Lower lobe of right lung (tissue), 2 donors: Measurements from ENCODE around the gene SPATA21. TPM values are rescaled to one million over a fixed set of nuclear protein-coding genes. Genes with fewer than 3 reads are reported as not detected.
"Not testable (repeated sequence)": the region's sequence is repeated elsewhere in the genome, so short reads cannot be mapped to it uniquely, and the experiment has no call there.

Experiments
- ATAC-seq, 2 donors: fragments of 200-7000 bp; cut with Tn5 transposase; one replicate each; pipeline ENCODE4 v1.9.1; 2020 to 2022; ENCODE audit warnings: mild to moderate bottlenecking in 2 of 2, moderate library complexity in 2 of 2
- DNase-seq: peaks from one replicate; pipeline ENCODE4 v3.0.0-alpha.2; 2020
- H3K27ac ChIP-seq: fragments of 200-600 bp; one replicate; pipeline ENCODE4 v1.8.0; 2022
- H3K27me3 ChIP-seq: fragments of 200-600 bp; one replicate; pipeline ENCODE4 v1.8.0; 2022; ENCODE audit warnings: low read depth
- H3K36me3 ChIP-seq: fragments of 200-600 bp; one replicate; pipeline ENCODE4 v1.8.0; 2022; ENCODE audit warnings: mild to moderate bottlenecking
- H3K4me1 ChIP-seq: fragments of 200-600 bp; one replicate; pipeline ENCODE4 v1.8.0; 2022
- H3K4me3 ChIP-seq: fragments of 200-600 bp; one replicate; pipeline ENCODE4 v1.8.0; 2022; ENCODE audit warnings: mild to moderate bottlenecking
- H3K9me3 ChIP-seq: fragments of 200-600 bp; one replicate; pipeline ENCODE4 v1.8.0; 2022
- intact Hi-C: fragments of 100-400 bp; cut with DNase I; formaldehyde crosslinking; loops from one replicate; pipeline ENCODE4 v1.11.0; 2022
- total RNA-seq: library from RNA; stranded (reverse); fragmentation: NEBNext Ultra II Directional; extraction: Animal tissue kit (Norgen Biotek cat#: 25700); gene quantifications from one replicate; pipeline ENCODE4 v1.2.1, GENCODE V29; 2021
- TF ChIP-seq, protein P1 (sequence below): fragments of 200-600 bp; IDR thresholded peaks from one replicate; pipeline ENCODE4 v1.8.0; 2022; ENCODE audit warnings: antibody characterized with exemption, mild to moderate bottlenecking
- donor health status: DM: no; HTN: yes; CAD: no; lungs with severe emphysema.

The SPATA21 gene
- total RNA-seq, 1 donor from 2014 or later = not detected

DNA sequence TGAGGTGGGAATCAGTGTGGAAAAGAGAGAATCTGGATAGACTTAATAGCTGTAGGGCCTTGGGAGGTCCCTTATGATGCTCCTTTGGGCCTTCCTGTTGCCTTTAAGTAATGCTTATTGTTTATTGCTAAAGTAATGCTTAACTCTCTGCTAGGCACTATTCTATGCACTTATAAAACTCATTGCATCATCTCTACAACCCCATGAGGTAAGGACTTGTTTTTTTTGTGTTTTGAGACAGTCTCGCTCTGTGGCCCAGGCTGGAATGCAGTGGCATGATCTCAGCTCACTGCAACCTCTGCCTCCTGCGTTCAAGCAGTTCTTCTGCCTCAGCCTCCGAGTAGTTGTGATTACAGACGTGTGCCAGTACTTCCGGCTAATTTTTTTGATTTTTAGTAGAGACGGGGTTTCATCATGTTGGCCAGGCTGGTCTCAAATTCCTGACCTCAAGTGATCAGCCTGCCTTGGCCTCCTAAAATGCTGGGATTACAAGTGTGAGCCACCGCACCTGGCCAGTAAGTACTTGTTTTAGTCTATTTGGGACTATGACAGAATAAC is 25.6 kb upstream of the SPATA21 start:
- TF ChIP-seq, protein P1, sequence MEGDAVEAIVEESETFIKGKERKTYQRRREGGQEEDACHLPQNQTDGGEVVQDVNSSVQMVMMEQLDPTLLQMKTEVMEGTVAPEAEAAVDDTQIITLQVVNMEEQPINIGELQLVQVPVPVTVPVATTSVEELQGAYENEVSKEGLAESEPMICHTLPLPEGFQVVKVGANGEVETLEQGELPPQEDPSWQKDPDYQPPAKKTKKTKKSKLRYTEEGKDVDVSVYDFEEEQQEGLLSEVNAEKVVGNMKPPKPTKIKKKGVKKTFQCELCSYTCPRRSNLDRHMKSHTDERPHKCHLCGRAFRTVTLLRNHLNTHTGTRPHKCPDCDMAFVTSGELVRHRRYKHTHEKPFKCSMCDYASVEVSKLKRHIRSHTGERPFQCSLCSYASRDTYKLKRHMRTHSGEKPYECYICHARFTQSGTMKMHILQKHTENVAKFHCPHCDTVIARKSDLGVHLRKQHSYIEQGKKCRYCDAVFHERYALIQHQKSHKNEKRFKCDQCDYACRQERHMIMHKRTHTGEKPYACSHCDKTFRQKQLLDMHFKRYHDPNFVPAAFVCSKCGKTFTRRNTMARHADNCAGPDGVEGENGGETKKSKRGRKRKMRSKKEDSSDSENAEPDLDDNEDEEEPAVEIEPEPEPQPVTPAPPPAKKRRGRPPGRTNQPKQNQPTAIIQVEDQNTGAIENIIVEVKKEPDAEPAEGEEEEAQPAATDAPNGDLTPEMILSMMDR = no peak
- no peaks in the 10 kb centered on the region for H3K9me3 ChIP-seq
- peaks cover 63% of the 10 kb centered on the region for H3K36me3 ChIP-seq
- DNase-seq = no peak
- H3K27ac ChIP-seq = no peak overlapping the region
- no peaks in the 10 kb centered on the region for H3K27me3 ChIP-seq
- no peak overlapping the region for H3K4me3 ChIP-seq
- no peak for ATAC-seq
- H3K4me1 ChIP-seq = no peaks in the 10 kb centered on the region
- intact Hi-C loops = no loop called here

DNA sequence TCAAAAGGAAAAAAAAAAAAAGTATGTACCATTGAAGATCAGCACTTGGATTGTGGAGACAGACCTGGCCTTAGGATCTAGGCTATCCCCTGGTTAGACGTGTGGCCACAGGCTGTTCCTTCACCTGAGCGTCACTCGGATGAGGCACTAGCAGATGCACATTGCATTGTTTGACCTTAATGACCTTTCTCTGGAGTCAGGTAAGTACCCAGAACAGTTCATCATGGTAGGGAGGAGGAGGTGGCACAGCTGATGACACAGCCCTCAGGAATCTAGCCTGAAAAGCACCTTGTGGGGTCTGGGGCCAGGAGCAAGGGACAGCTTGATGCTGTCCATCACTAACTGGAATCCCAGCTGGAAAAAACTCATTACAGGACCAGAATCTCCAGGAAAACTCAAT is 24.5 kb upstream of the SPATA21 start:
- H3K9me3 ChIP-seq = no peaks in the 10 kb centered on the region
- H3K36me3 ChIP-seq = peaks cover 72% of the 10 kb centered on the region
- no peak for ATAC-seq

DNA sequence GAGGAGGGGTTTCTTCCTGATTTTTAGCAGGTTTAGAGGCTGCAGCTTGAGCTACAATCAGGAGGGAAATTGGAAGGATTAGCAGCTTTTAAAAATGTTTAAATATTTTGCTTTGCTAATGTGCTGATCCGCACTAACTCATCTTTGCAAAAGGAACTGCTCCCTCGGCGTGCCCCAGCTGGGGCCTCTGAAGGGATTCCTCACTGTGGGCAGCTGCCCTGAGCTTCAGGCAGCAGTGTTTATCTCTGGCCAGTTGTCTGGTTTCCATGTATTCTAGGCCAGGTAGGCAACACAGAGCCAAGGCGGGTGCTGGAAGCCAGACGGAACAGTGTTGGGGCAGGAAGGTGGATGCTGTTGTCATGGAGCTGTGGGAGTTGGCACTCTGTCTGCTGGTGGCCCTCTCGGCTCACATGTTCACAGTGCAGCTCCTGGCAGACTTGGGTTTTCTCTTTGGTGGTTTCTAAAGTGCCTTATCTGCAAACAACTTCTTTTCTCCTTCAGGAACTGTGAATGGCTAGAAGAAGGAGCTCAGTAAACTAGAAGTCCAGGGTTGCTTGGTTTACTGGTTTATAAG is 22.2 kb upstream of the SPATA21 start:
- no peak for DNase-seq
- ATAC-seq = peak in 1 of 2 donors; percentile 52
- TF ChIP-seq, protein P1 = no peak
- Histone ChIP-seq H3K27ac (no peak overlapping the region), H3K9me3 (no peaks in the 10 kb centered on the region), H3K27me3 (no peaks in the 10 kb centered on the region), H3K36me3 (peaks cover 88% of the 10 kb centered on the region), H3K4me1 (no peaks in the 10 kb centered on the region), H3K4me3 (no peak overlapping the region)
- intact Hi-C loops = no loop called here

More for the DNA sequence above, 24.5 kb upstream of the SPATA21 start:
- Histone ChIP-seq H3K4me1 (no peaks in the 10 kb centered on the region), H3K27me3 (no peaks in the 10 kb centered on the region), H3K27ac (no peak overlapping the region), H3K4me3 (no peak overlapping the region)
- DNase-seq = no peak
- intact Hi-C loops = no loop called here
- TF ChIP-seq, protein P1 = no peak

DNA sequence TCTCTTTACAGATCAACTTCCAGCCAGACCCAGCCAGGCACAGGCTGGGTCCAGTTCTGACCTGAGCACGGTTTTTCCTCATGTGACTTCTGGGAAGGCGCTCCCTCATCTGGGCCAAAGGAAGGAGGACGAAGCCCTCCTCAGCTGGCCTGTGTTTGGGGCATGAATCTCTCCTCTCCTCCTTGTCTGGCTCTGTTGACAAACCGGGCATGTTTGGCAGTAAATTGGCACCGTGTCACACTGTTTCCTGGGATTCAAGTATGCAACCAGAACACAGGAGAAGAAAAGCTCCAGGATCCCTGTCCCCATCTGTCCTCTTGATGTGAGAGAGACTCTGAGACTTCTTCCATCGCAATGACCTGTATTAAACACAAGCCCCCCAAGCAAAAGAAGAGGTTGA is 21.6 kb upstream of the SPATA21 start:
- DNase-seq = no peak
- Histone ChIP-seq H3K4me3 (no peak overlapping the region), H3K4me1 (no peaks in the 10 kb centered on the region), H3K27me3 (no peaks in the 10 kb centered on the region), H3K9me3 (no peaks in the 10 kb centered on the region), H3K36me3 (peaks cover 94% of the 10 kb centered on the region), H3K27ac (no peak overlapping the region)
- ATAC-seq = no peak
- intact Hi-C loops = no loop called here
- TF ChIP-seq, protein P1 = no peak

DNA sequence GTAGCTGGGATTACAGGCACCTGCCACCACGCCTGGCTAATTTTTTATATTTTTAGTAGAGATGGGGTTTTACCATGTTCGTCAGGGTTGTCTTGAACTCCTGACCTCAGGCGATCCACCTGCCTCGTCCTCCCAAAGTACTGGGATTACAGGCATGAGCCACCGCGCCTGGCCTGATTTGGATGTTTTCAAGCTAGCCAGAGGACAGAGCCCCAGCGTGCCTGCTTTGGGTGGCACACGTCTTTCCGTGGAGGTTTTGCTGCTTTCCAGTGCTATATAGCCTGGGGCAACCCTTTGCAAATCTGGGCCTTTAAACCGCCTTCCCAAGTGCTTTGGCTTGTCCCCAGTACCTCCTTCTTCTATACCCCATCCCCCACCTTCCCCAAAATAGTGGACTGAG is 18.9 kb upstream of the SPATA21 start:
- H3K27ac ChIP-seq, H3K27me3 ChIP-seq, ATAC-seq, H3K4me3 ChIP-seq, DNase-seq, intact Hi-C loops, H3K9me3 ChIP-seq, H3K4me1 ChIP-seq: not testable (repeated sequence)
- peaks cover 100% of the 10 kb centered on the region for H3K36me3 ChIP-seq

DNA sequence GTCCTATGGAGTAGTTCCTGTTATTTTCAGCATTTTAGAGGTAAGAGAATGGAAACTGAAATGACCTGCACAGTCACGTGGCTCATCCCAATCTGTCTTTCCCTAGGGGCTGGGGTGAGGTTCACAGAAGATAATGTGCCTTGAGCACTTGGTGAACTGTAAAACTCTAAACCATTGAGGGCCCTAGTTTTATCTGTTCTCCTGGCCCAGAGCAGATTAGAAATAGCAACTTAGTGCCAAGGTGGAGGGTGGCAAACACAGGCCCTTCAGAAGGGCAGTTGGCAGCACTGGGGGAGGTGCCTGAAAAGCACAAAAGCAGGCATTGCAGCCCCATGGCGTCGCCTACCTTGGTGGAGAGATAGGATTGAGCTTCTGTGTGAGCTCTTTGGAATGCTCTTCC is 17.7 kb upstream of the SPATA21 start:
- H3K4me3 ChIP-seq, H3K27ac ChIP-seq, intact Hi-C loops, ATAC-seq, H3K27me3 ChIP-seq, DNase-seq, H3K4me1 ChIP-seq, H3K9me3 ChIP-seq: not testable (repeated sequence)
- peaks cover 100% of the 10 kb centered on the region for H3K36me3 ChIP-seq
